ENCODE measurements around the gene C11orf71.

Gene C11orf71

DNA sequence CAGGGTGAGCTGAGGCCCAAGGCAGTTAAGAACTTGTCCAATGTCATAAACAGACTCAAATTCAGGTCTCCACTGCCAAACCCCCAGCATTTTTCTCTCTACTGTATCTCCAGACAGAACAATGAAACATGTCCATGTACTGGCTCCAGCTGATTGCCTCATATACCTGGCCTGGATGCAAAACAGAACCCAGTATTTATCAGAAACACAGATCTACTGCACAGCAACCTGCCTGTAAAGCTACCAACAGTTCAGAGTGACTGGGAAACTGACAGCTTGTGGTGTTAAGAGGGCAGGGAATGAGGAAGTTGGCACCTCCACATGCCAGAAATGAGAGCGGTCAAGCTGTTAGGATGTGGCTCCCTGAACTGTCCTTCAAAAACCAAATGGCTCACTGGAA is 41.6 kb downstream of the C11orf71 start:
- no peak for DNase-seq (ENCODE audit: low read depth in 2 of 2)

DNA sequence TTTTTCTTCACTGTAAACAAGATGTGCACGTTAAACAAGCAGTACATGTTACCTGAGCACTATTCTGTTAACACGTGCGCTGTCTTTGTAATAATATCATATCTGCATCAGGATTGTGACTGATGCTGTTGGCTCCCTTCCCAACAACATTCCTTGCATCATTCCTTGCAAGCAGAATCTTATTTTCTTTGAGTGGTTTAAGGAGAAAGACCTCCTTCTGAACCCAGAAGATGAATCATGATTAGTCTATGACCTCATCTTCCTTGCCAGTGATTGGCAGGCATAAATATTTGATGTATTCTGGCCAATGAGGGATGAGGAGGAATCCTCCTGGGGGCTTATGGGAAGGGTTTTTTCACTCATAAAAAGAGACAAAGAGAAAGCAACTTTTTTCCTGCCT is 46.2 kb downstream of the C11orf71 start:
- no peak for DNase-seq (ENCODE audit: low read depth in 2 of 2)

DNA sequence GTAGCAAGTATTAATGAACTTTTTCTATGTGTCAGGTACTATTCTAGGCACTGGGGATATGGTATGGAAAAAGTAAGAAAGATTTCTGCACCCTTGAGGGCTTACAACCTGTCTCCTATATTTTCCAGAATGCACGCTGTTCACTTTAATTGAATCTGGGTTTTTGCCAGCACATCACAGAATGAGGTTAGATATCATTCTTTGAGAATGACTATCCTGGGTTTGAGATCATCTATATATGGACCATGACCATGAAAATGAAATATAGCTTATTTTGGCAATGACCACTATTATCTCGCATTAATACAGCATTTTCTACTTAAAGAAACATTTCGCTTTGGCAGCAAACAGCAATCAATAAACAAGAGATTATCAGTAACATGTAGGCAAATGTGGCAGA is 46.9 kb downstream of the C11orf71 start:
- DNase-seq (ENCODE audit: low read depth in 2 of 2), result no peak

DNA sequence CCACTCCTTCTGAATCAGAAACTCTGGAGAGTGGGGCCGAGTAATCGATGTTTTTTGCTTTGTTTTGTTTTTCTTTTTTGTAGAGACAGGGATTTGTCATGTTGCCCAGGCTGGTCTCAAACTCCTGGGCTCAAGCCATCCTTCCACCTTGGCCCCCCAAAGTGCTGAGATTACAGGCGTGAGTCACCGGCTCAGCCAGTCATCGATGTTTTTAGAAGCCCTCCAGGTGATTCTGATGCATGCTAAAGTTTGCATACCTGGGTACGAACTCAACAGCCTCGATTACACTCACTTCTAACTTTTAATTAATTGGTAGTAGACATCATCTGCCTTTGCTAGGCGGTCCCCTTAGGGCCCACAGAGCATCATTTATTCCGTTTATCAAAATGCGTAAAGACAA is 50.3 kb downstream of the C11orf71 start:
- no peak for DNase-seq (ENCODE audit: low read depth in 2 of 2)
